ENCODE measurements around the gene FGB.

Gene FGB

DNA sequence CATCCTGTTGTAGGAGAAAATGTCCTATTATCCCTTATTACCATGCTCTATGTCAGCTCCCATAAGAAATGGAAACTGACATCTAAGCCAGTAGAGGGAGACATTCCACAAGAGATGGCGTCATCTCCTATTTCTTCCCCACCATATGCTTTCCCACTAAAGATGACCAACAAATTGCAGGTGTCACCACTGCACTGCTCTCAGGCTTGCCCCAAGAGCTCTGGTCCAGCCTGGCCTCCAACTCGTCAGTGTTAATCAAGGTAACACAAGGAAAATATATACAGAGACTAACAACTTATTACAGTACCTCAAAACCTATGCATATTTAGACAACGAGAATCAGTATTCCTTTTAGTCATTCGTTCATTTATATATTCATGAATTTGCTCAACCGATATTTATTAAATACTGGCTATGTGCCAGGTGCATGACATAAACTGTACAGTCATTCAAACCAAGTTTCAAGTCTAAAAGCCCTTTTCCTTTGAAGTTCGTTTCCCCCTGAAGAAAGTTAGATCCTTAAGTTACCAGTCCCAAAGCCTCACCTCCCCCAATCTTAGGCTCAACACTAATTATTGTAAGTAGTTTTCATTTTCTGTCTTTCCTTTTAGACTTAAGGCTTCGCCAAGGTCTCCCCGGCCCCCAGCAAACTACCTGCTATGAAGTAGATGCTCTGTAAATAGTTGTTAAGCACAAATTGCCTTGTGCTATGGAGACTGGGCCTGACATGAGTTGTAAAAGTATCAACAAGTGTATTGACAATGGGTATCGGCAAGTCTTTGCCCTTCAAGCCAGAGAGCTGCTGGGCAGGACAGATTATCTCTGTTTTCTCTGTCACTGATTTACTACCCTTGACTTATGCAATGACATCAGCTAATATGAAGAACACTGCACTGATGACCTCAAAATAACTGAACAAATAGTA is 3.1 kb upstream of the FGB start:
- no peak for DNase-seq (ENCODE audit: low read depth, low spot score)
- H3K27ac ChIP-seq: no peak overlapping the region

DNA sequence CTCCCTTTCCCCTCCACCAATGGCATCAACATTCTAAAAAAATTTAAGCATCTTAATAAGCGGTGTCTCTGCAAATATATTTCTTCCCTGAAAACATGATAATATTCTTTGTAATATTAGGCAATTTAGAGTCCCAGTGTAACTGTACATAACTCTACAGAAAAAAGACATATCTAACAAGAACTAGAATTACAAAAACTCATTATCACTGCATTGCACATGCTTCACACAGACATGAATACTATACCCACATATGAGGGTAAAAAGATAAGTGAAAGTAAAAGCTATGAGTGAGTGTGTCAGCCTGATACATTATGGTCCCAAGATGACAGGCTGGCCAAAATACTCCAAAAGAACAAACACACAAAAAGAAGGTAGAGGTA is 2.4 kb upstream of the FGB start:
- H3K4me3 ChIP-seq: no peak overlapping the region
- no peaks in the 10 kb centered on the region for H3K36me3 ChIP-seq (ENCODE audit: insufficient read depth, low read length)
- DNase-seq (ENCODE audit: low read depth, low spot score): no peak
- H3K27ac ChIP-seq: no peak overlapping the region
- H3K9me3 ChIP-seq (ENCODE audit: low read depth, low read length): no peaks in the 10 kb centered on the region
- TF ChIP-seq POLR2AphosphoS5 (IDR thresholded peaks at IDR 0.05; ENCODE audit: borderline replicate concordance, low read depth, low read length): no peak
- no peak for TF ChIP-seq FOXP2 (optimal IDR thresholded peaks at IDR 0.05; ENCODE audit: control extremely low read depth, extremely low read length, insufficient read depth)
- no peak for TF ChIP-seq EZH2 (IDR thresholded peaks at IDR 0.05)
- no peak overlapping the region for H3K9ac ChIP-seq (ENCODE audit: insufficient read length)

More for the DNA sequence above, 3.1 kb upstream of the FGB start:
- Histone ChIP-seq H3K36me3 (ENCODE audit: insufficient read depth, low read length) (no peaks in the 10 kb centered on the region), H3K9ac (ENCODE audit: insufficient read length) (no peak overlapping the region), H3K9me3 (ENCODE audit: low read depth, low read length) (no peaks in the 10 kb centered on the region), H3K4me3 (no peak overlapping the region)
- TF ChIP-seq FOXP2 (optimal IDR thresholded peaks at IDR 0.05; ENCODE audit: control extremely low read depth, extremely low read length, insufficient read depth) (no peak), POLR2AphosphoS5 (IDR thresholded peaks at IDR 0.05; ENCODE audit: borderline replicate concordance, low read depth, low read length) (no peak), EZH2 (IDR thresholded peaks at IDR 0.05) (no peak)

DNA sequence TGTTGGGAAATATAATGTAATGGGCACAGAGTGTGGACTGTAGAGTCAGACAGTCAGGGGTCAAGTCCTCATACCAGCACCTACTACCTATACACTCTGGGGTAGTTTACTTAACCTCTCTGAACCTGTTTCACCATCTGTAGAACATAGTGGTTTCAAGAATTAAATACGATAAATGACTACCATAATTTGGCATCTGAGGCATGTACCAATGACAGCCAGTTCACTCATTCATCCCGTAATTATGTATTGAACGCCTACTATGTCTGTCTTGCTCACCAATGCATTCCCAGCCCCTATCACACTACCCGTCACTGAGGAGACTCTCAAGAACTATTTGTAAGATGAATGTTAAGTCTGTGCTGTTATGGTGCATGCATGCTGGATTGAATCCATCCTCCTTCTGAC is 2.0 kb upstream of the FGB start:
- DNase-seq (ENCODE audit: low read depth, low spot score): no peak
- Histone ChIP-seq H3K36me3 (ENCODE audit: insufficient read depth, low read length) (no peaks in the 10 kb centered on the region), H3K9me3 (ENCODE audit: low read depth, low read length) (no peaks in the 10 kb centered on the region), H3K4me3 (no peak overlapping the region), H3K27ac (no peak overlapping the region), H3K9ac (ENCODE audit: insufficient read length) (no peak overlapping the region)
- TF ChIP-seq FOXP2 (optimal IDR thresholded peaks at IDR 0.05; ENCODE audit: control extremely low read depth, extremely low read length, insufficient read depth) (no peak), POLR2AphosphoS5 (IDR thresholded peaks at IDR 0.05; ENCODE audit: borderline replicate concordance, low read depth, low read length) (no peak), EZH2 (IDR thresholded peaks at IDR 0.05) (no peak)

DNA sequence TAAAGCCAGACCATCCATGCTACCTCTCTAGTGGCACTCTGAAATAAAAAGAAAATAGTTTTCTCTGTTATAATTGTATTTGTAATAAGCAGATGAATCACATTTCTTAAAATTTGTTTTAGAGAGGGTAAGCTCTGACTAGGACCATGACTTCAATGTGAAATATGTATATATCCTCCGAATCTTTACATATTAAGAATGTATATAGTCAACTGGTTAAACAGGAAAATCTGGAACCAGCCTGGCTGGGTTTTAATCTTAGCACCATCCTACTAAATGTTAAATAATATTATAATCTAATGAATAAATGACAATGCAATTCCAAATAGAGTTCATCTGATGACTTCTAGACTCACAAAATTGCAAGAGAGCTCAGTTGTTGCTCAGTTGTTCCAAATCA is 1.5 kb downstream of the FGB start:
- H3K4me3 ChIP-seq: no peak overlapping the region

DNA sequence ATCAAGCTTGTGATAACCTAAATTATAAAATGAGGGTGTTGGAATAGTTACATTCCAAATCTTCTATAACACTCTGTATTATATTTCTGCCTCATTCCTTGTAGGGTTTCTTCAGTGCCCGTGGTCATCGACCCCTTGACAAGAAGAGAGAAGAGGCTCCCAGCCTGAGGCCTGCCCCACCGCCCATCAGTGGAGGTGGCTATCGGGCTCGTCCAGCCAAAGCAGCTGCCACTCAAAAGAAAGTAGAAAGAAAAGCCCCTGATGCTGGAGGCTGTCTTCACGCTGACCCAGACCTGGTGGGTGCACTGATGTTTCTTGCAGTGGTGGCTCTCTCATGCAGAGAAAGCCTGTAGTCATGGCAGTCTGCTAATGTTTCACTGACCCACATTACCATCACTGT is 2.9 kb downstream of the FGB start:
- Histone ChIP-seq H3K9me3 (ENCODE audit: low read depth, low read length) (no peaks in the 10 kb centered on the region), H3K9ac (ENCODE audit: insufficient read length) (no peak overlapping the region), H3K36me3 (ENCODE audit: insufficient read depth, low read length) (no peaks in the 10 kb centered on the region), H3K27ac (no peak overlapping the region), H3K4me3 (no peak overlapping the region)
- no peak for DNase-seq (ENCODE audit: low read depth, low spot score)
- TF ChIP-seq POLR2AphosphoS5 (IDR thresholded peaks at IDR 0.05; ENCODE audit: borderline replicate concordance, low read depth, low read length): no peak
- no peak for TF ChIP-seq FOXP2 (optimal IDR thresholded peaks at IDR 0.05; ENCODE audit: control extremely low read depth, extremely low read length, insufficient read depth)
- no peak for TF ChIP-seq EZH2 (IDR thresholded peaks at IDR 0.05)

More for the DNA sequence above, 1.5 kb downstream of the FGB start:
- Histone ChIP-seq H3K9me3 (ENCODE audit: low read depth, low read length) (no peaks in the 10 kb centered on the region), H3K9ac (ENCODE audit: insufficient read length) (no peak overlapping the region), H3K36me3 (ENCODE audit: insufficient read depth, low read length) (no peaks in the 10 kb centered on the region), H3K27ac (no peak overlapping the region)
- no peak for TF ChIP-seq FOXP2 (optimal IDR thresholded peaks at IDR 0.05; ENCODE audit: control extremely low read depth, extremely low read length, insufficient read depth)
- TF ChIP-seq POLR2AphosphoS5 (IDR thresholded peaks at IDR 0.05; ENCODE audit: borderline replicate concordance, low read depth, low read length): no peak
- TF ChIP-seq EZH2 (IDR thresholded peaks at IDR 0.05): no peak
- DNase-seq (ENCODE audit: low read depth, low spot score): no peak

DNA sequence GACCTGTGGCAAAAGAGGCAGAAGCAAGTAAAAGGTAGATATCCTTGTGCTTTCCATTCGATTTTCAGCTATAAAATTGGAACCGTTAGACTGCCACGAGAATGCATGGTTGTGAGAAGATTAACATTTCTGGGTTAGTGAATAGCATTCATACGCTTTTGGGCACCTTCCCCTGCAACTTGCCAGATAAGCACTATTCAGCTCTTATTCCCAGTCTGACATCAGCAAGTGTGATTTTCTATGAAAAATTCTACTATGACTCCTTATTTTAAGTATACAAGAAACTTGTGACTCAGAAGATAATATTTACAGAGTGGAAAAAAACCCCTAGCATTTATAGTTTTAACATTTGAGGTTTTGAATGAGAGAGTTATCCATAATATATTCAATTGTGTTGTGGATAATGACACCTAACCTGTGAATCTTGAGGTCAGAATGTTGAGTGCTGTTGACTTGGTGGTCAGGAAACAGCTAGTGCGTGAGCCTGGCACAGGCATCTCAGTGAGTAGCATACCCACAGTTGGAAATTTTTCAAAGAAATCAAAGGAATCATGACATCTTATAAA is 3.9 kb downstream of the FGB start:
- Histone ChIP-seq H3K4me3 (no peak overlapping the region), H3K9ac (ENCODE audit: insufficient read length) (no peak overlapping the region), H3K27ac (no peak overlapping the region), H3K9me3 (ENCODE audit: low read depth, low read length) (no peaks in the 10 kb centered on the region), H3K36me3 (ENCODE audit: insufficient read depth, low read length) (no peaks in the 10 kb centered on the region)
- TF ChIP-seq FOXP2 (optimal IDR thresholded peaks at IDR 0.05; ENCODE audit: control extremely low read depth, extremely low read length, insufficient read depth) (no peak), POLR2AphosphoS5 (IDR thresholded peaks at IDR 0.05; ENCODE audit: borderline replicate concordance, low read depth, low read length) (no peak), EZH2 (IDR thresholded peaks at IDR 0.05) (no peak)
- DNase-seq (ENCODE audit: low read depth, low spot score): no peak

DNA sequence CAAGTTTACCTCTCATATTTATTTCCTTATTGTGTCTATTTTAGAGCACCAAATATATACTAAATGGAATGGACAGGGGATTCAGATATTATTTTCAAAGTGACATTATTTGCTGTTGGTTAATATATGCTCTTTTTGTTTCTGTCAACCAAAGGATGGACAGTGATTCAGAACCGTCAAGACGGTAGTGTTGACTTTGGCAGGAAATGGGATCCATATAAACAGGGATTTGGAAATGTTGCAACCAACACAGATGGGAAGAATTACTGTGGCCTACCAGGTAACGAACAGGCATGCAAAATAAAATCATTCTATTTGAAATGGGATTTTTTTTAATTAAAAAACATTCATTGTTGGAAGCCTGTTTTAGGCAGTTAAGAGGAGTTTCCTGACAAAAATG is 6.2 kb downstream of the FGB start:
- Histone ChIP-seq H3K27ac (no peak overlapping the region), H3K4me3 (no peak overlapping the region), H3K9ac (ENCODE audit: insufficient read length) (no peak overlapping the region), H3K9me3 (ENCODE audit: low read depth, low read length) (no peaks in the 10 kb centered on the region), H3K36me3 (ENCODE audit: insufficient read depth, low read length) (no peaks in the 10 kb centered on the region)
- no peak for TF ChIP-seq EZH2 (IDR thresholded peaks at IDR 0.05)
- no peak for TF ChIP-seq POLR2AphosphoS5 (IDR thresholded peaks at IDR 0.05; ENCODE audit: borderline replicate concordance, low read depth, low read length)
- TF ChIP-seq FOXP2 (optimal IDR thresholded peaks at IDR 0.05; ENCODE audit: control extremely low read depth, extremely low read length, insufficient read depth): no peak
- no peak for DNase-seq (ENCODE audit: low read depth, low spot score)

DNA sequence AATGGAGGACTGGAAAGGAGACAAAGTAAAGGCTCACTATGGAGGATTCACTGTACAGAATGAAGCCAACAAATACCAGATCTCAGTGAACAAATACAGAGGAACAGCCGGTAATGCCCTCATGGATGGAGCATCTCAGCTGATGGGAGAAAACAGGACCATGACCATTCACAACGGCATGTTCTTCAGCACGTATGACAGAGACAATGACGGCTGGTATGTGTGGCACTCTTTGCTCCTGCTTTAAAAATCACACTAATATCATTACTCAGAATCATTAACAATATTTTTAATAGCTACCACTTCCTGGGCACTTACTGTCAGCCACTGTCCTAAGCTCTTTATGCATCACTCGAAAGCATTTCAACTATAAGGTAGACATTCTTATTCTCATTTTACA is 6.8 kb downstream of the FGB start:
- no peak overlapping the region for H3K9ac ChIP-seq (ENCODE audit: insufficient read length)
- no peak for DNase-seq (ENCODE audit: low read depth, low spot score)
- H3K4me3 ChIP-seq: no peak overlapping the region
- no peak for TF ChIP-seq POLR2AphosphoS5 (IDR thresholded peaks at IDR 0.05; ENCODE audit: borderline replicate concordance, low read depth, low read length)
- TF ChIP-seq EZH2 (IDR thresholded peaks at IDR 0.05): no peak
- no peak for TF ChIP-seq FOXP2 (optimal IDR thresholded peaks at IDR 0.05; ENCODE audit: control extremely low read depth, extremely low read length, insufficient read depth)
- H3K9me3 ChIP-seq (ENCODE audit: low read depth, low read length): no peaks in the 10 kb centered on the region
- H3K27ac ChIP-seq: no peak overlapping the region
- no peaks in the 10 kb centered on the region for H3K36me3 ChIP-seq (ENCODE audit: insufficient read depth, low read length)
